ENCODE results near the gene MAP3K2.

MAP3K2 gene

DNA sequence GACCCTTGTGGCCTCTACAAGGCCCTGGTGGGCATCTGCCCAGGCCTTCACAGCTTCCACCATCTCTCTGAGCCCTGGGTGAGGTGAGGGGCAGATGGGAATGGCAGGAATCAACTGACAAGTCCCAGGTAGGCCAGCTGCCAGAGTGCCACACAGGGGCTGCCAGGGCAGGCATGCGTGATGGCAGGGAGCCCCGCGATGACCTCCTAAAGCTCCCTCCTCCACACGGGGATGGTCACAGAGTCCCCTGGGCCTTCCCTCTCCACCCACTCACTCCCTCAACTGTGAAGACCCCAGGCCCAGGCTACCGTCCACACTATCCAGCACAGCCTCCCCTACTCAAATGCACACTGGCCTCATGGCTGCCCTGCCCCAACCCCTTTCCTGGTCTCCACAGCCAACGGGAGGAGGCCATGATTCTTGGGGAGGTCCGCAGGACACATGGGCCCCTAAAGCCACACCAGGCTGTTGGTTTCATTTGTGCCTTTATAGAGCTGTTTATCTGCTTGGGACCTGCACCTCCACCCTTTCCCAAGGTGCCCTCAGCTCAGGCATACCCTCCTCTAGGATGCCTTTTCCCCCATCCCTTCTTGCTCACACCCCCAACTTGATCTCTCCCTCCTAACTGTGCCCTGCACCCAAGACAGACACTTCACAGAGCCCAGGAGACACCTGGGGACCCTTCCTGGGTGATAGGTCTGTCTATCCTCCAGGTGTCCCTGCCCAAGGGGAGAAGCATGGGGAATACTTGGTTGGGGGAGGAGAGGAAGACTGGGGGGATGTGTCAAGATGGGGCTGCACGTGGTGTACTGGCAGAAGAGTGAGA, 32.5 kb upstream of the MAP3K2 start:
- no peak for DNase-seq (ENCODE audit: low read depth)
- TF ChIP-seq, protein P1, sequence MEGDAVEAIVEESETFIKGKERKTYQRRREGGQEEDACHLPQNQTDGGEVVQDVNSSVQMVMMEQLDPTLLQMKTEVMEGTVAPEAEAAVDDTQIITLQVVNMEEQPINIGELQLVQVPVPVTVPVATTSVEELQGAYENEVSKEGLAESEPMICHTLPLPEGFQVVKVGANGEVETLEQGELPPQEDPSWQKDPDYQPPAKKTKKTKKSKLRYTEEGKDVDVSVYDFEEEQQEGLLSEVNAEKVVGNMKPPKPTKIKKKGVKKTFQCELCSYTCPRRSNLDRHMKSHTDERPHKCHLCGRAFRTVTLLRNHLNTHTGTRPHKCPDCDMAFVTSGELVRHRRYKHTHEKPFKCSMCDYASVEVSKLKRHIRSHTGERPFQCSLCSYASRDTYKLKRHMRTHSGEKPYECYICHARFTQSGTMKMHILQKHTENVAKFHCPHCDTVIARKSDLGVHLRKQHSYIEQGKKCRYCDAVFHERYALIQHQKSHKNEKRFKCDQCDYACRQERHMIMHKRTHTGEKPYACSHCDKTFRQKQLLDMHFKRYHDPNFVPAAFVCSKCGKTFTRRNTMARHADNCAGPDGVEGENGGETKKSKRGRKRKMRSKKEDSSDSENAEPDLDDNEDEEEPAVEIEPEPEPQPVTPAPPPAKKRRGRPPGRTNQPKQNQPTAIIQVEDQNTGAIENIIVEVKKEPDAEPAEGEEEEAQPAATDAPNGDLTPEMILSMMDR (conservative IDR thresholded peaks at IDR 0.05; ENCODE audit: low read depth, low read length): no peak
- H3K4me3 ChIP-seq (ENCODE audit: low read depth, low read length): no peak overlapping the region

DNA sequence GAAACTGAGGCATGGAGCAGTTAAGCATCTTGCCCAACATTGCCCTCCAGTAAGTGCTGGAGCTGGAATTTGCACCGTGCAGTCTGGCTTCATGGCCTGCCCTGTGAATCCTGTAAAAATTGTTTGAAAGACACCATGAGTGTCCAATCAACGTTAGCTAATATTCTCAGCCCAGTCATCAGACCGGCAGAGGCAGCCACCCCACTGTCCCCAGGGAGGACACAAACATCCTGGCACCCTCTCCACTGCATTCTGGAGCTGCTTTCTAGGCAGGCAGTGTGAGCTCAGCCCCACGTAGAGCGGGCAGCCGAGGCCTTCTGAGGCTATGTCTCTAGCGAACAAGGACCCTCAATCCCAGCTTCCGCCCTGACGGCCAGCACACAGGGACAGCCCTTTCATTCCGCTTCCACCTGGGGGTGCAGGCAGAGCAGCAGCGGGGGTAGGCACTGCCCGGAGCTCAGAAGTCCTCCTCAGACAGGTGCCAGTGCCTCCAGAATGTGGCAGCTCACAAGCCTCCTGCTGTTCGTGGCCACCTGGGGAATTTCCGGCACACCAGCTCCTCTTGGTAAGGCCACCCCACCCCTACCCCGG, 31.8 kb upstream of the MAP3K2 start:
- DNase-seq (ENCODE audit: low read depth): no peak
- TF ChIP-seq, protein P1 (conservative IDR thresholded peaks at IDR 0.05; ENCODE audit: low read depth, low read length): no peak
- no peak overlapping the region for H3K4me3 ChIP-seq (ENCODE audit: low read depth, low read length)

DNA sequence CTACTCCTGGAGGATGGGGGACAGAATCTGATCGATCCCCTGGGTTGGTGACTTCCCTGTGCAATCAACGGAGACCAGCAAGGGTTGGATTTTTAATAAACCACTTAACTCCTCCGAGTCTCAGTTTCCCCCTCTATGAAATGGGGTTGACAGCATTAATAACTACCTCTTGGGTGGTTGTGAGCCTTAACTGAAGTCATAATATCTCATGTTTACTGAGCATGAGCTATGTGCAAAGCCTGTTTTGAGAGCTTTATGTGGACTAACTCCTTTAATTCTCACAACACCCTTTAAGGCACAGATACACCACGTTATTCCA, 31.3 kb upstream of the MAP3K2 start:
- TF ChIP-seq, protein P1 (conservative IDR thresholded peaks at IDR 0.05; ENCODE audit: low read depth, low read length): no peak
- no peak overlapping the region for H3K4me3 ChIP-seq (ENCODE audit: low read depth, low read length)
- DNase-seq (ENCODE audit: low read depth): no peak

DNA sequence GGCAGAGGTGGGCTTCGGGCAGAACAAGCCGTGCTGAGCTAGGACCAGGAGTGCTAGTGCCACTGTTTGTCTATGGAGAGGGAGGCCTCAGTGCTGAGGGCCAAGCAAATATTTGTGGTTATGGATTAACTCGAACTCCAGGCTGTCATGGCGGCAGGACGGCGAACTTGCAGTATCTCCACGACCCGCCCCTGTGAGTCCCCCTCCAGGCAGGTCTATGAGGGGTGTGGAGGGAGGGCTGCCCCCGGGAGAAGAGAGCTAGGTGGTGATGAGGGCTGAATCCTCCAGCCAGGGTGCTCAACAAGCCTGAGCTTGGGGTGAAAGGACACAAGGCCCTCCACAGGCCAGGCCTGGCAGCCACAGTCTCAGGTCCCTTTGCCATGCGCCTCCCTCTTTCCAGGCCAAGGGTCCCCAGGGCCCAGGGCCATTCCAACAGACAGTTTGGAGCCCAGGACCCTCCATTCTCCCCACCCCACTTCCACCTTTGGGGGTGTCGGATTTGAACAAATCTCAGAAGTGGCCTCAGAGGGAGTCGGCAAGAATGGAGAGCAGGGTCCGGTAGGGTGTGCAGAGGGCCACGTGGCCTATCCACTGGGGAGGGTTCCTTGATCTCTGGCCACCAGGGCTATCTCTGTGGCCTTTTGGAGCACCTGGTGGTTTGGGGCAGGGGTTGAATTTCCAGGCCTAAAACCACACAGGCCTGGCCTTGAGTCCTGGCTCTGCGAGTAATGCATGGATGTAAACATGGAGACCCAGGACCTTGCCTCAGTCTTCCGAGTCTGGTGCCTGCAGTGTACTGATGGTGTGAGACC, 30.7 kb upstream of the MAP3K2 start, which contains the start of gene PROC:
PROC (plus strand) TSS at position 128 of the 812 bp plus-strand sequence. CDS start 1,516 bp downstream, outside the sequence.
- no peak for DNase-seq (ENCODE audit: low read depth)
- TF ChIP-seq, protein P1 (conservative IDR thresholded peaks at IDR 0.05; ENCODE audit: low read depth, low read length): no peak
- no peak within 1 kb of the TSS for H3K4me3 ChIP-seq (ENCODE audit: low read depth, low read length)

DNA sequence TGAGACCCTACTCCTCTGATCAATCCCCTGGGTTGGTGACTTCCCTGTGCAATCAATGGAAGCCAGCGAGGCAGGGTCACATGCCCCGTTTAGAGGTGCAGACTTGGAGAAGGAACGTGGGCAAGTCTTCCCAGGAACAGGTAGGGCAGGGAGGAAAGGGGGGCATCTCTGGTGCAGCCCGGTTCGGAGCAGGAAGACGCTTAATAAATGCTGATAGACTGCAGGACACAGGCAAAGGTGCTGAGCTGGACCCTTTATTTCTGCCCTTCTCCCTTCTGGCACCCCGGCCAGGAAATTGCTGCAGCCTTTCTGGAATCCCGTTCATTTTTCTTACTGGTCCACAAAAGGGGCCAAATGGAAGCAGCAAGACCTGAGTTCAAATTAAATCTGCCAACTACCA, 29.6 kb upstream of the MAP3K2 start:
- H3K4me3 ChIP-seq (ENCODE audit: low read depth, low read length): no peak overlapping the region
- DNase-seq (ENCODE audit: low read depth): no peak
- TF ChIP-seq, protein P1 (conservative IDR thresholded peaks at IDR 0.05; ENCODE audit: low read depth, low read length): no peak

DNA sequence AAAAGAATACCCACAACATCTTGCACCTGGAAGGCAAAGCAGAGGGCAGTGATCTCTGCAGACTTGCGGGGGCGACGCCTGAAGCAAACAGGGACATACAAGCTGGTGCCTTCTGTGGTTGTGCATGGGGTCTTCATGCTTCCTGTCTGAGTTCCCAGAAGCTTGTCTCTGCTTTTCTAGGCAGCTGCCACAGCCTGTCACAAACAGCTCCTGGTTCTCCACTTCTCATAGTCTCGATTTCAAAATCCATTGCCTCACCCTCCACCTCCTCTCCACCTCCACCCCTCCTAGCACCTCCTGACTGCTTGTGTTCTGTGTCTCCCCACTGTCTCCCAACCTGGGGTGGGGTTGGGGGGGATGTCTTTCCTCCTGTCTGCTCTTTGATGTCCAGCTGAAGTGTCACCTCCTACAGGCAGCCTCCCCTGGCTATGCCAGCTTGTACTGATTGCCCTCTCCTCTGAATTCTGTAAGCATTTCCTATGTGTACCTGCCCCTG, 28.8 kb upstream of the MAP3K2 start:
- peak overlapping the region; percentile 51 for H3K4me3 ChIP-seq (ENCODE audit: low read depth, low read length)
- TF ChIP-seq, protein P1 (conservative IDR thresholded peaks at IDR 0.05; ENCODE audit: low read depth, low read length): no peak
- no peak for DNase-seq (ENCODE audit: low read depth)

All from choroid plexus epithelial cell (primary cell).